Measurements from ENCODE around the gene C1QTNF3. TPM values are rescaled to one million over a fixed set of nuclear protein-coding genes. Genes with fewer than 3 reads are reported as not detected.
"Not testable (repeated sequence)": the region's sequence is repeated elsewhere in the genome, so short reads cannot be mapped to it uniquely, and the experiment has no call there.

Gene C1QTNF3
- total and polyA plus RNA-seq, 7 donors = 0.46 to 32.8 (median 13.3) TPM

DNA sequence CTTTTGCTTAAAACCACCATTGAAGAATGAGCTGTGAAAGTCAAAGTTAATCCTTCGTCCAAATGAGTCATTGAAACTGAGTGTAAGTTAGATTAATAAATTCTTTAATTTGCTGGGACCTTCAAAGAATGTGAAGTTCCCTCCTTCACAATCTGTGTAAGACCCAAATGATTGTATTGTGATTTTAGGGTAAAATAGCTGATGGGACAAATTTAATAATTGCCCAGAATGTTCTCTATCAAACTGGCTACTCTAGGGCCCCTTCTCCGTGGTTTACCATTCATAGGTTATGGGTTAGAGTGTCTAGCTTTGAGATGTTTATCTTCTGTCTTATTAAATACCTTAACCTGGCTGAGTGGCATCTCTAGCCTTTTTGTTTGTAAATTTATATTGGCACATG lies 11.9 kb downstream of the C1QTNF3 start:
- Histone ChIP-seq H3K27ac (no peak overlapping the region), H3K36me3 (peaks cover 0 to 18% (median 0%) of the 10 kb centered on the region in 4 donors), H3K4me1 (no peaks in the 10 kb centered on the region), H3K4me3 (no peak overlapping the region), H3K9me3 (no peaks in the 10 kb centered on the region), H3K27me3 (no peaks in the 10 kb centered on the region)
- TF ChIP-seq EP300 (IDR thresholded peaks at IDR 0.05) (no peak), POLR2AphosphoS5 (IDR thresholded peaks at IDR 0.05) (no peak), POLR2A (IDR thresholded peaks at IDR 0.05) (no peak)
- TF ChIP-seq, protein P1, sequence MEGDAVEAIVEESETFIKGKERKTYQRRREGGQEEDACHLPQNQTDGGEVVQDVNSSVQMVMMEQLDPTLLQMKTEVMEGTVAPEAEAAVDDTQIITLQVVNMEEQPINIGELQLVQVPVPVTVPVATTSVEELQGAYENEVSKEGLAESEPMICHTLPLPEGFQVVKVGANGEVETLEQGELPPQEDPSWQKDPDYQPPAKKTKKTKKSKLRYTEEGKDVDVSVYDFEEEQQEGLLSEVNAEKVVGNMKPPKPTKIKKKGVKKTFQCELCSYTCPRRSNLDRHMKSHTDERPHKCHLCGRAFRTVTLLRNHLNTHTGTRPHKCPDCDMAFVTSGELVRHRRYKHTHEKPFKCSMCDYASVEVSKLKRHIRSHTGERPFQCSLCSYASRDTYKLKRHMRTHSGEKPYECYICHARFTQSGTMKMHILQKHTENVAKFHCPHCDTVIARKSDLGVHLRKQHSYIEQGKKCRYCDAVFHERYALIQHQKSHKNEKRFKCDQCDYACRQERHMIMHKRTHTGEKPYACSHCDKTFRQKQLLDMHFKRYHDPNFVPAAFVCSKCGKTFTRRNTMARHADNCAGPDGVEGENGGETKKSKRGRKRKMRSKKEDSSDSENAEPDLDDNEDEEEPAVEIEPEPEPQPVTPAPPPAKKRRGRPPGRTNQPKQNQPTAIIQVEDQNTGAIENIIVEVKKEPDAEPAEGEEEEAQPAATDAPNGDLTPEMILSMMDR (IDR thresholded peaks at IDR 0.05) = no peak
- WGBS, 2 donors = 91 to 95% methylated on average over 2 of the region's 2 CpGs
- intact Hi-C loops (cut with DNase I) = no loop called here
- no peak for DNase-seq

DNA sequence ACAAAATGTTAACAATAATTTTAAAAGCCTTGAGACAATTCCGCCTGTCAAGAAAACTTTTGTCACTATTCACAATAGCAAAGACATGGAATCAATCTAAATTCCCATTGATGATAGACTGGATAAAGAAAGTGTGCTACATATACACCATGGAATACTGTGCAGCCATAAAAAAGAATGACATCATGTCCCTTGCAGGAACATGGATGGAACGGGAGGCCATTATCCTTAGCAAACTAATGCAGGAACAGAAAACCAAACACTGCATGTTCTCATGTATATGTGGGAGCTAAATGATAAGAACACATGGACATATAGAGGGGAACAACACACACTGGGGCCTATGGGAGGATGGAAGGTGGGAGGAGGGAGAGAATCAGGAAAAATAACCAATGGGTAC lies 12.4 kb downstream of the C1QTNF3 start:
- peaks cover 0 to 18% (median 0%) of the 10 kb centered on the region in 4 donors for H3K36me3 ChIP-seq
- H3K9me3 ChIP-seq; H3K4me3 ChIP-seq; intact Hi-C loops (cut with DNase I); H3K27ac ChIP-seq; DNase-seq; H3K27me3 ChIP-seq; H3K4me1 ChIP-seq: not testable (repeated sequence)
- 96 to 97% methylated on average over 2 of the region's 2 CpGs for WGBS, 2 donors

DNA sequence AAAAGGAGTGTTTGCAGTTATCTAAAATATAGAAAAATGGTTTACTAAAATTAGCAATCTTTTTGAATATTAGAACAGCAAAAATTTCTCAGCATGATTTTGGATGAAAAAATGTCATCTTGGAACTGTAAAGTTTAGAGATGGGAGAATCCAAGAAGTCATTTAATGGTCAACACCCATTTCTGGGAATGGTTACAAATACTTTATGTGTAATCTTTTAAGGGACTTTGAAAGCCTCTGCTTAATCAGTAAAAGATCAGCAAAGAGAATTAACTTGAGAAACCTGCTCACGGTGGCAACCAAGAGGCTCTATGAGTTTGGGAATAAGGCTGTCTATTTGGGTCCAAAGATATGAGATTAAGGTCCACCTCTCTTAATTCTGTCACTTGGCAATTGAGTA lies 13.0 kb downstream of the C1QTNF3 start:
- H3K36me3 ChIP-seq = peaks cover 0 to 13% (median 0%) of the 10 kb centered on the region in 4 donors
- DNase-seq = no peak
- TF ChIP-seq EP300 (IDR thresholded peaks at IDR 0.05) (no peak), POLR2A (IDR thresholded peaks at IDR 0.05) (no peak)
- TF ChIP-seq, protein P1 (IDR thresholded peaks at IDR 0.05) = no peak
- intact Hi-C loops (cut with DNase I) = no loop called here
- no peaks in the 10 kb centered on the region for H3K9me3 ChIP-seq
- no peak overlapping the region for H3K4me3 ChIP-seq
- 74 to 80% methylated on average over 1 of the region's 1 CpG for WGBS, 2 donors
- no peak overlapping the region for H3K27ac ChIP-seq
- no peaks in the 10 kb centered on the region for H3K27me3 ChIP-seq
- H3K4me1 ChIP-seq = no peaks in the 10 kb centered on the region

DNA sequence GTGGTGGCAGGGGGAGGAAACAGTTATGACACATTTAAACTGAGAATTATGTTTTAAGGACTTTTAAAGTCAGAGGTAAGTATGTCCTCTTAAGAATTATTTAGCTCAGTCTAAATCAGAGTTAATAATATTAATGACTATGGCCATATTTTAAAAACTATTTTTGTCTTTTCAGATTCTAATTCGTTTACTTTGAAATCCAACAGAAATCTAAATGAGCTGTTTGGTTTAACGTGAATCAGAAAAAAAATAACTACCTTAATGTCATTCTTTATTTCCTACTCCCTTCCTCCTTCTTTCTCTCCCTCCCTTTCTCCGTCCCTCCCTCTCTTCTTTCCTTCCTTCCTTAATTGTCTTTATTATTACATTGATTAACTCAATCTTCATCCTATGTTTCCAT lies 14.7 kb downstream of the C1QTNF3 start:
- intact Hi-C loops (cut with DNase I) = no loop called here

DNA sequence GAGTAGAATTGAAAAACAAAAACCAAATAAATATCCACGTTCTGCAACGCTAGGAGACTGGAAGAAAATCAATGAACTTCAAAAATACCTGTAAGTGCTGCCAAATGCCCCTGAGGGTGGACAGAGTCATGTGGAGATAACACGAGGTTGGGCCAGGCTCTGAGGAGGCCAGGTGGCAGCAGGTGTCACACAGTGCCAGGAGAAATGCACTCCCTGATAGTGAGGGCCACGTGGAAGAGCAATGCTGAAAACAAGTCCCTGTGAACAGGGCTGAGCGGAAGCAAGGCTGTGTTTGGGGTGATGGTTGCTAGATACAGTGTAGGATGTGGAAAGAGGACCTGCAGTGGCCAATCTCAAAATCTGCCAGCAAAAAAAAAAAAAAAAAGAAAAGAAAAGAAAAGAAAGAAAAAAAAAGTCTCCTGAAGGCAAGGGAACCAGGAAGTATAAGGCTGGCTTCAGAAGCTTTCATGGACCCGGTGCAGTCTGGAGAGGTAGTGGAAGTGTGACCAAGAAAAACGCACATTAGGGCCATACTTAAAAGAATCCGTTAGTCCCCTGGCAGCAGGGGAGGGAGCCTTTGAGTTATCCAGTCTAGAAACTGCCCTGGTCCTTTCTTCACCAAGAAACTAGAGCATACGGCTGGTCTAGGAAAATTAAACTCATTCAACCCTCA lies 16.8 kb downstream of the C1QTNF3 start:
- WGBS, 2 donors = 80 to 89% methylated on average over 9 of the region's 9 CpGs
- H3K36me3 ChIP-seq = no peaks in the 10 kb centered on the region
- intact Hi-C loops (cut with DNase I) = no loop called here

More for the DNA sequence above, 14.7 kb downstream of the C1QTNF3 start:
- no peaks in the 10 kb centered on the region for H3K9me3 ChIP-seq
- WGBS, 2 donors = 89 to 91% methylated on average over 3 of the region's 3 CpGs
- no peak overlapping the region for H3K4me3 ChIP-seq
- no peaks in the 10 kb centered on the region for H3K4me1 ChIP-seq
- no peak overlapping the region for H3K27ac ChIP-seq
- H3K36me3 ChIP-seq = no peaks in the 10 kb centered on the region
- no peak for TF ChIP-seq EP300 (IDR thresholded peaks at IDR 0.05)
- no peak for TF ChIP-seq POLR2A (IDR thresholded peaks at IDR 0.05)
- TF ChIP-seq, protein P1 (IDR thresholded peaks at IDR 0.05) = no peak
- no peak for TF ChIP-seq POLR2AphosphoS5 (IDR thresholded peaks at IDR 0.05)
- H3K27me3 ChIP-seq = no peaks in the 10 kb centered on the region
- DNase-seq = no peak

More for the DNA sequence above, 16.8 kb downstream of the C1QTNF3 start:
- Histone ChIP-seq H3K27ac (no peak overlapping the region), H3K9me3 (no peaks in the 10 kb centered on the region), H3K27me3 (no peaks in the 10 kb centered on the region), H3K4me1 (no peaks in the 10 kb centered on the region), H3K4me3 (no peak overlapping the region)
- TF ChIP-seq, protein P1 (IDR thresholded peaks at IDR 0.05) = no peak
- TF ChIP-seq POLR2AphosphoS5 (IDR thresholded peaks at IDR 0.05) (no peak), POLR2A (IDR thresholded peaks at IDR 0.05) (no peak), EP300 (IDR thresholded peaks at IDR 0.05) (no peak)
- no peak for DNase-seq
